ENCODE results near the gene LAMA3.

Gene LAMA3

DNA sequence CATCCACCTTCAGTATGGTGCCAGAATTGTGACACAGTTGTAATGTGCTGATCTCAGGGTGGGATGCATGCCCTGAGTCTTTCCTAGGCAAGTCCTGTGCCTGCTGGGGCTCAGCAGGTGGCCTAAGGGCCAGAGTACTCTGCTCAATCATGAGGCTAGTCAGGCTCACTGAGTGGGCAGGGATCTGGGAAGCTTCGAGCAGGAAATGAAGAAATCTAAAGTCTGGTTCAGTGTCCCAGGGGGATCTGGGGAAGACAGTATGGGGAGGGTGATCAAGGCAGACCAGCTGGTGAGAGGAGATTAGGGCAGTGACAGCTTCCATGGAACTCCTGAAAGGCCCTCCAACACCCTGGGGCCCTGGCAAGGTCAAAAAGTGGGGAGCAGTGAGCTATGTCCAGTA lies 17.7 kb upstream of the LAMA3 start:
- DNase-seq = no peak

DNA sequence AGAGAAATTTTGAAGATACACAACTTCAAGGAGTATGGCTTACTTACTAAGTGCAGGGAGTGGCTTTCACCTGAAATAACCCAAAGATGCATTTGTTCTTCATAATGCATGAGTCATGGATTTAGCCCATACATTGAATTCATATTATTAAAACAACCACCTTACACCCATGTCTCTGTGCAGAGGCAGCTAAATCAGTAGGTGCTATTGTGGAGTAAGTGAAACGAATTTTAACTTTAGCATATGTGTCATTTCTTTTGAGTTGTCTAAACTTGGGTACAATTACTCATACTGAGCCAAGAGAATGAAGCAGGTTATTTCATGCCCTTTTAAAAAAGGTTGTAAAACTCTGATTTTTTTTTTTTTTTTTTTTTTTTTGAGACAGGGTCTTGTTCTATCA lies 15.5 kb upstream of the LAMA3 start:
- DNase-seq = no peak

DNA sequence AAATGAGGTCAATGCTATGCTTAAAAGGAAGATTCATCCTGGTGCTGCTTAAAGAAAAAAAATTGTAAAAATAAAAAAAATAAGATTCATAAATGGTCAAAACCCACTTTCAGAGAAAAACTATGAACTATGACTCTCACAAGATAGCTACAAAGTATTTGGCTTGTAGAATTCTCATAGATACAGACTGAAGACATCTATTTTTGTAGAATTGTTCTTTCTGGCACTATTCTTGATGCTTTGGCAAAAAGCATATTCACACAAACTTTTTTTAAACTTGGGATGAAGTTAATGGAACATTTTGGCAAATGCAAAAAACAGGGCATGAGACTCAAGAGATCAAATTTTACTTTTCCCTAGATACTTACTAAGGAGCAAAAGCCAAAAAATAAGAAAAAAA lies 14.0 kb upstream of the LAMA3 start:
- no peak for DNase-seq

DNA sequence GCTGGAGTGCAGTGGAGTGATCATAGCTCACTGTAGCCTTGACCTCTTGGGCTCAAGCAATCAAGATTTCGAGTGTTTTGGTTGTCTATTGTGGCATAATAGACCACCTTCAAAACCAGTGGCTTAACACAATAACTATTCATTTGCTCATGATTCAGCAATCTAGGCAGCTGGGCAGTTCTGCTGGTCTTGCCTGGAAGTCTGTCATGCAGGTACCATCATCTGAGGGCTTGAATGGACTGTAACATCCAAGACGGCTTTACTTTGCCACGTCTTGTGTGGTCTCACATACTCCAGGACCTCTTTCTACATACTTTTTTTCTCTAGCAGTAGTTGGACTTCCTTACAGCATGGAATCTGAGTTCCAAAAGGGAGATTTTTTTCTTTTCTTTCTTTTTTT lies 13.4 kb upstream of the LAMA3 start:
- DNase-seq = no peak

DNA sequence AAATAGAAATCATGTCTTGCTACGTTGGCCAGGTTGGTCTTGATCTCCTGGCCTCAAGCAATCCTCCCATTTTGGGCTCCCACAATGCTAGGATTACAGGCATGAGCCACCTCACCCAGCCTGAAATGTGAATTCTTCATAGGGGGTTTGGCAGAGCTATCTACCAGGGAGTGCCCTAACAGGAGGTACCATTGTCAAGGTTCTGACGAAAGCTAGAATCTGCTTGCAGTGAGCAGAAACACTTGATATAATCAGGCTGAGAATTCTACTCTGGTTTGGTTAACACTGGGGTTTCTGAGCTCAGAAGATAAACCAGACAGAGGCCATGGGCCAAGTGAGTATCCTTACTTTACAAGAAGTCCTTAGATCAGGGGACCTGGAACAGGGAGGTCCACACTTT lies 7.2 kb upstream of the LAMA3 start:
- DNase-seq = no peak

DNA sequence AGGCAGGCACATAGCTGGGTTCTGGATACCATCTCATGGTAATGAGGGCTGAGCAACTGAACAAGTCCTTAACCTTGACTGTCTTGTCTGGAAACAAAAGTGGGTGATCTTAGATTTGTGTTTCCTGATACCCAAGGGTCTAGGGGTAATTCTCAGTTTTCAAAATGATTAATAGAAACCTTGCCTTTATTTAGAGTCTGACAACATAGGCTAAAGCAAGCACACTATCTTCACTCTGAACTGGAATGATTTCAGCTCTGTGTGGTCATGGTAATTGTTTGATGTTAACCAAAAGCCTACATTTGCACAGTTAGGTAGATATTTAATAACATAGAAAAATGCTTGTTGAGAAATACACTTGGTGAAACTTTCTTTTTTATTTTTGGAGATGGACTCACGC lies 6.8 kb upstream of the LAMA3 start:
- DNase-seq = no peak

DNA sequence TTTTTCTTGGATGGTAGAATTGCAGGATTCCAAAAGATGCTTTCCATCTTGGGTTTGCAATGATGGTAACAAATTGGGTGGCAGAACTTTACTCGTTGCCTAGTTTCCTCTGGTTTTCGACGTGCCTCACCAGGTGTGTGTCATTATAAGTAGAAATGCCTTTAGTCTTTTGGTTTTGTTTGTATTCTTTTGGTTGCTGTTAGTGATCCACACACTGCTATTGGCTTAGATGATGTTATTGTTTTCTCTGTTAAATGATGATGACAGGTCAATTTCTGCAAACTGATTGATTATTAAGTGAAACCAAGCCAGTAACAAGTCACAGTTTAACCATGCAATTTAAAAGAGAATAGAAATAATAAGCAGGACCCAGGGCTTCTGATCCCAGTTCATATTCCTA lies 6.1 kb upstream of the LAMA3 start:
- no peak for DNase-seq

DNA sequence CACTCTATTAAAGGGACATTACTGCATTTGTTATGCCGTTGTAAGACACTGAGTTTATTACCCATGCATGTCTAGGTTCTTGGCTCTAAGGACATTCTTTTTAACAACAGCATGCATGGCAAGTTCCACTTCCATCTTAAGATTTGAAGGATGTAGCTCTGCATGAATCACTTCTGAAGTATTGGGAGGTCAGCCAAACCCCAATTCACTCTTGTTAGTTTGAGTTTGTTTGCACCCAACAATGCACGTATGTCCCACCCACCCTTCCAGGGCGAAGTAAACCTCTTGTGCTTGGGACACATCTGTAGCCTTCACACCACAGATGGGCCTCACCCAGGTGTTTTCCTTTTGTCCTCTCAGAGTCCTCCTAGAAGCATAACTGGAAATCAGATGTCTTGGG lies 5.6 kb upstream of the LAMA3 start:
- DNase-seq = no peak

DNA sequence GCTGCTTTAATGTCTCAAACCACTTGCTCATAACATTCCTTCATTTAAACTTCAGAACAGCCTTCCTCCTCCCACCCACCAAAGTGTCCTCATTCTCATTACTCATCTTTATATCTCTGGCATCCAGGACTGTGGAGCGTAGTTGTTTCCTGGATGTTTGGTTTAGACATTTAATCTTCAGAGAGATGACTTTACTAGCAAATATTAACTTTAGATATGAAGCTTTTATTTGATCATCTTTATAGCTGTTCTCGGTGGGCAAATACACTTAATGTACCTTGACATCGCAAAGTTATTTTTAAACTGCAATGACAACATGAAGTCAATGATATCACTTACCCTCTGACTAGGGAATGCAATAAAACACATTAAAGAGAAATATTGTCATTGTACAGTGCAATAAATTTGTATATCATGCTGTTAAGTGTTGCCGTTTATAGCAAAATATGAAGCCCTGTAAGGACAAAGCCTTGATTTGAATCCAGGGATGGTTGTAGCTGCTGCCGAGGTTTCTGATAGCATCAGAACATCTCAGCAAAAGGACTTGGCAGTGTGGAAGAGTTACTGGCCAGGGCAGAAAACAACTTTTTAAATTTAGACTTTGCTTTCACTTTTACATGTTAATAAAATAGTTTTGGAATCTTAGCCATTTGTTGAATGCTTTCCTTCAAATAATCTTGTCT lies 4.6 kb upstream of the LAMA3 start:
- no peak for DNase-seq

DNA sequence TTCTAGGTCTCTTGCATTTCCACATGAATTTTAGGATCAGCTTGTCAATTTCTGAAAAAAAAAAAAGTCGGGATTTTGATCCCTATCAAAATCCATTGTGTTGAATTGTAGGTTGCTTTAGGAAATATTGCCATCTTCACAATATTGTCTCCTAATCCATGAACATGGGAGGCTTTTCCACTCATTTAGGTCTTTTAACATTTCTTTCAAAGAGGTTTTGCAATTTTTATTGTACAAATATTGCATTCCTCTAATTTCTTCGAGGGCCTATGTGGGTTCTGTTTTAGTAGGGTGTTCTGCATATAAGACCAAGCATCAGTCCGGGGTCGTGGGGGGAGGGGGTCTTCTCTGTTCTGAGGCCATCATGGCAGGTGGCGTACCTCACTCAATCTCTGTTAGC lies 725 bp upstream of the LAMA3 start:
- no peak for DNase-seq

DNA sequence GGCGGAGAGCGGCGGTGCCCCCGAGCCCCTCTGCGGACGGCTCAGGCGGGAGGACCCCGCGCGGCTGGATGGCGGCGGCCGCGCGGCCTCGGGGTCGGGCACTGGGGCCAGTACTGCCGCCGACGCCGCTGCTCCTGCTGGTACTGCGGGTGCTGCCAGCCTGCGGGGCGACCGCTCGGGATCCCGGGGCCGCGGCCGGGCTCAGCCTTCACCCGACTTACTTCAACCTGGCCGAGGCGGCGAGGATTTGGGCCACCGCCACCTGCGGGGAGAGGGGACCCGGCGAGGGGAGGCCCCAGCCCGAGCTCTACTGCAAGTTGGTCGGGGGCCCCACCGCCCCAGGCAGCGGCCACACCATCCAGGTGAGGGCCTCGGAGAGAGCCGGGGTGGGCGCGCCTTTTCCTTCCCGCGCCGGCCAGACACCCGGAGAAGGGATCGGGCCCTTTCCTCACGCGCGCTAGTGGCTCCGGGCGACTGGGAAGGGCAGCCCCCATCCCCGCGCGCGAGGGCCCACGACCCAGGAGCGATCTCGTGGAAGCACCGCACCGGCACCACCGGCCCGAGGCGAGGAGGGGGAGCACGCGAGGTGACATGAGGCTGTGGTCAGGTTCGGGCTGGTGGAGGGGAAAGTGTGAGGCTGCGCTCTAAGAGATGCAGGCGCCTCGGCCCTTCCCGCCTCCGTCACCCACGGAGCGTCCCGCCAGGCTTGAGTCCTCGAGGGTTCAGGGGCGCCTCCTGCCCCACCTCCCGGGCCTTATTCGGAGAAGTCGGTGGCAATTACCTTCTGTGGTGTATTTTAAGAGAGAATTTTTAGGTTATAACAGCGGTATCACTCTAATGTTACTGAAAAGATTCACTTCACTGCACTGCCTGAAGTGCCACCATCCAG lies 607 bp downstream of the LAMA3 start:
- DNase-seq = no peak

DNA sequence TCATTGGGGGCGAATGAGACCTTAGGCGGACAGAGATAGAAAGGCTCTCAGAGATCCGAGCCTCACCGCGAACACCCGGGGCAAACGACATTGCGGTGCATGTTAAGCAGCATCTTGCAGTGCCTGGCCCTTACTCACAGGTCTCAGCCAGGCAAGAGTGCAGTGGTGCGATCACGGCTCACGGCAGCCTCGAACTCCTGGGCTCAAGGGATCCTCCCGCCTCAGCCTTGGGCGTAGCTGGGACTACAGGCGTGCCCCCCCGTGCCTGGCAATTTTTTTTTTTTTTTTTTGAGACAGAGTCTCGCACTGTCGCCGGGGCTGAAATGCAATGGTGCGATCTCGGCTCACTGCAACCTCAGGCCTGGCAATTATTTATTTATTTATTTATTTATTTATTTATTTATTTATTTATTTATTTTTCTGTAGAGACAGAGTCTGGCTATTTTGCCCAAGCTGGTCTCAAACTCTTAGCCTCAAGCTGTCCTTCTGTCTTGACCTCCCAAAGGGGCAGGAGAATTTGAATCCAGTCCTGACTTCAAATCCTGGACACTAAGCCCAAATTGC lies 1.3 kb downstream of the LAMA3 start:
- DNase-seq = no peak

DNA sequence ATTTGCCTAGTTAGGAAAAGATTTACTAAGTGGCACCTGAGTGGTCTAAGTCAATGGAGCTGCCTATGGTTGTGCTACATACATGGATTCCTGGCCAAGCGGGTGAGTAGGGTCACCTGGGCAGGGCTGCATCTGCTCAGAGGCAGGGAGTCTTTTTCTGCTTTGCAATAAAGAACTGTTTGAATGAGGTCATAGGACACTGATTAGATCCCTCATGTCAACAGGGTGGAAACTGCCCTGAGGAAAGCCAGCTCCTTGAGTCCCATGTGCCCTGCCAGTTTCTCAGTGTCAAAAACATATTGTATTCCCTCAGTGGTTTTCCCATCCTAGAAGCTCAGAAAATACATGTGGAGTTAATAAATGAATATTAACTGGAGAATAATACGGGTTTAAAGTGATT lies 4.6 kb downstream of the LAMA3 start:
- DNase-seq = no peak

DNA sequence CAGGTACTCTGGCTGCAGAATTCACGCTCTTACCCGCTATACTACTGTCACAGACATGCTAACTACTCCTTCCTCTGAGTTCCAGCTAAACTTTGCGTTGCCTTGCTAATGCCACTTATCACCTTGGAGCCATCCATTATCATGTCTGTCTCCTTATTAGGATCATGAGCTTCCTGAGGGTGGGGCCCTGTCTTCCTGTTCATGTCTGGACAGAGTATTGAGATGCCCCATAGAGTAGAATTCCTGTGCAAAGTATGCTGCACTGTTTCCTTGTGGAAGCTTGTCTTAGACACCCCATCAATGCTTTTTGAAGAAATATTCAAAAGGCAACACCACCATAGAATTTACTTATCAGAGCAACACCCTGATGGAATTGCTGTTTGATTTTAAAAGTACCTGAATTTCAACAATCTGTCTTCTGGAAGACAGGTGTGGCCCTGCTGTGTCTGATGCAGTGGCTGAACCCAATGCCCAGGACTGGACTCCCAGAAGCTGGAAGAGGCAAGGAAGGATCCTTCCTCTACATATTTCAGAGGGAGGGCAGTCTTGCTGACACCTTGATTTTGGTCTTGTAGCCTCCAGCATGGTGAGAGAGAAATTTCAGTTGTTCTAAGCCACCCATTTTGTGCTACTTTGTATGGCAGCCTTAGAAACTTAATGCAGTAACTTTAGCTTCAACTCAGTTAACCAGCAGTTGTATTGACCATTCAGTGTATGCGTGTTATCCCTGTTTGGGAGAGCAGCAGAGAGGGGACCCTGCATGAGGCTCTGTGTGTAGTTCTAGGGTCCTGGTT lies 5.6 kb downstream of the LAMA3 start:
- DNase-seq = no peak

DNA sequence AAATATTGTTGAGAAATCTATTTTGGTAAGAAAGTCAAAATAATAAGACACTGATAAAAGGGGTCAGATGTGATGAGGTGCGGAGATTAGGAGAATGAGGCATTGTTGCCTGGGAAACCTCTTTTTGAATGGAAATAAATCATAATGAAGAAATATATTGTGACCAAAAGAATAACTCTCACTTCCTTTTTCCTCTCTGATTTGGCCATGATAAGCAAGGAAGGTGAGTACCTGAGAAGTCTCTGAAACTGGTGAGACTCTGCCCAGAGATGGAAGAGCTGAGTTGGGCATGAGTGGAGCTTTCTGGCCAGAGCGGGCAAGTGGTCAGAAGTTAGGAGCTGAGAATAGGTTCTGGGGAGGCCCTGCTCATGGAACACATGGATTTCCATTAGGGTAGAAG lies 11.8 kb downstream of the LAMA3 start:
- no peak for DNase-seq

DNA sequence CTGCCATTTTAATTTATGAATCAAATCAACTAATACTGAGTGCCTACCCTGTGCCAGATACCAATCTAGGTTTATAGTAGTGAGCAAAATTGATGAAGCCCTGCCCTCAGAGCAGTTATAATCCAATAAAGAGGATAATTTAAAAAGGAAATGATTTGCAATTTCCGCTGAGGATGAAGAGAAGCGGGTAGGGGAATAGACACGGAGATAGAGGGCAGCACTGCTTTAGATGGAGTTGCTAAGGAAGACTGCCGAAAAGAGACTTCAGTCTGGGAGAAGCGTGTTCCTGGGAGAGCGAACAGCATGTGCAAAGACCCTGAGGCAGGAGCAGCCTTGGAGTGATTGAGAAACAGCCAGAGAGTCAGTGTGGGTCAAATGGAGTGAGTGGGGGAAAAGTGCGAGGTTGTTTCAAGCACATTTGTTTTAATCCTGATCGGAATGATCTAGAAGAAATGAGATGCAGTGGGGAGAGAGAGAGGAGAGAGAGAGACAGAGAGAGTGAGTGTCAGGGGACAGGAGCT lies 12.4 kb downstream of the LAMA3 start:
- DNase-seq = no peak

DNA sequence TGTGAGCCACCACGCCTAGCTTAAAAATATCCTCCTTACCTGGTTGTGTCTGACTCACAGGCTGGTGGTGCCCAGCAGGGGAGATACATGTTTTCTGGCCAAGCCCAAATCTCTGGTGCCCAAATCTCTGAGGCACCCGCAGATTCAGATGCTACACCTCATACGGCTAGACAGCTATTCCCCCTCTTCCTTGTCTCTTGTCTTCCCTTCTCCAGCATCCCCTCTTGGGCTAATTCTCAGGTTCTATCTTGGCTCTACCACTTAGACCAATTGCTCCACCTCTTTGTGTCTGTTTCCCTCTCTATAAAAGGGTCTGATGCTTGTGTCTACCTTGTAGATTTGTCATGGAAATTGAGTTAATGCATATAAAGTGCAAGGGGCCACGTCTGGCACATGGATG lies 13.4 kb downstream of the LAMA3 start:
- no peak for DNase-seq

DNA sequence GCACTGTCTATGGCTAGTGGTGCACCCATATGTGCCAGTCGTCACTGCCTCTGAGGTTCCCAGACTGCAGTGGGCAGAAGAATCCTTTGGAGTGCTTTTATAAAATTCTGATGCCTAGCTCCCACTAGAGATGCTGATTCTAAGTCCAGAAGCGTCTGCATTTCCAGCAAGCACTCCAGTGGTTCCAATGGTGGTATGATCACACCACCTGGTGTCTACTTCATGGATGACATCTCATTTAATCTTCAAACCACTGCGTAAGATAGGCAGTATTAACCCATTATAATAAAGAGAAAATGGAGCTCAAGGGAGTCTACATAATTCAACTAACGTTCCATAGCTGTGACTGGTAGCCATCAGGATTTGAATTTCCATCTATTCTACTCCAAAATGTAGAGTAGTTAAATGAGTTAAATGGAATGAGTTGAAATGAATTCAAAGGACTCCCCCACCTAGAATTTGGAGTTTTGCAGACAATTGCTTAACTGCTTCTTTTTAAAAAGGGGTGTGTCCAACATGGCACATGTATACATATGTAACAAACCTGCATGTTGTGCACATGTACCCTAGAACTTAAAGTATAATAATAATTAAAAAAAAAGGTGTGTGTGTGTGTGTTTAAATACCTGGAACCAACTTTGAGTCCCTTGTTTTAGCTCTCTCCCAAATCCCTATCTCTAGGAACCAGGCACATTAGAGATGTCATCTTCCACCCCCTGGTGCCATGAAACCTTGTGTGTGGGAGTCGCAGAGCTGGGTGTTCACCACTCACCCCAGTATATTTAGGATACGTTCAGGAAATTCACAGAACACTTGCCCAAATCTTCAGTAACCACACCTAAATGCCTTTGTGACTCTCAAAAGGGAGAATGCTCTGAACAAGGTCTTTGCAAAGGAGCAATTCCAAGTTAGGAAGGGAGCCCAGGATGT lies 14.1 kb downstream of the LAMA3 start:
- no peak for DNase-seq

DNA sequence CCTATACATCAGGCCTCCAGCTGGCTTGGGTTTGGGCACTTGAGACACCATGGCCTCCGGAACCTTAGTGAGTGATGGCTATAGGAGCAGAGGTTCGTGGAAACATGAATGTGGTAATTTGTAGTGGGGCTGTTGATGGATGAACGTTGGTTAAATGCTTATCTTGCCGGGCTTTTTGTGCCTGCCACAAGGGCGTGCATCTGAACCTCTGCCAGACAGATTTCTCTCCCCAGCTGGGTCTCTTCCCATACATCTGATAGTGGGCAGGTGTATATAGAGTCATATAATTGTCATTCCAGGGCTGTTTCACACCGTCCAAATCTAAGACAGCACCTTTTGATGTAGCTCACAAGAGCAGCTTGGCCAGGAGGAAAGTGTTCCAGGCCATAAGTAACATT lies 14.7 kb downstream of the LAMA3 start:
- DNase-seq = no peak

DNA sequence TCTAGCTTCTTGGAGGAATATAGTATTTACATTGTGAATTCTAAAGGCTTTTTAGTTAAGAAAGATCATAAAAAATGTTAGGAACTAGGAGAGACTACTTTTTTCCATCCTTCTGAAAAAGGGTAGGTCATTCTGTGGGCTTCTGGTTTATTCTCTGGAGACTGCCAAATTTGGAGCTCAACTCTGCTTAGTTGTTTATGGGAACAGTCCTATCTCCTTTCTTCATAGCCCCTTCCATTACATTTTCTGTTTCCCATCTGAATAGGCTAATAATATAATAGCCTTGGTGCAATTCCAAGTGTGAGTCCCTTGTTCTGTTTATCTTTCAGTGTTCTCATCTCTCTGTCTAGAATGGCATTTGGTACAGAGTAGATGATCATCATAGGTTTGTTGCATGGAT lies 15.6 kb downstream of the LAMA3 start:
- no peak for DNase-seq

DNA sequence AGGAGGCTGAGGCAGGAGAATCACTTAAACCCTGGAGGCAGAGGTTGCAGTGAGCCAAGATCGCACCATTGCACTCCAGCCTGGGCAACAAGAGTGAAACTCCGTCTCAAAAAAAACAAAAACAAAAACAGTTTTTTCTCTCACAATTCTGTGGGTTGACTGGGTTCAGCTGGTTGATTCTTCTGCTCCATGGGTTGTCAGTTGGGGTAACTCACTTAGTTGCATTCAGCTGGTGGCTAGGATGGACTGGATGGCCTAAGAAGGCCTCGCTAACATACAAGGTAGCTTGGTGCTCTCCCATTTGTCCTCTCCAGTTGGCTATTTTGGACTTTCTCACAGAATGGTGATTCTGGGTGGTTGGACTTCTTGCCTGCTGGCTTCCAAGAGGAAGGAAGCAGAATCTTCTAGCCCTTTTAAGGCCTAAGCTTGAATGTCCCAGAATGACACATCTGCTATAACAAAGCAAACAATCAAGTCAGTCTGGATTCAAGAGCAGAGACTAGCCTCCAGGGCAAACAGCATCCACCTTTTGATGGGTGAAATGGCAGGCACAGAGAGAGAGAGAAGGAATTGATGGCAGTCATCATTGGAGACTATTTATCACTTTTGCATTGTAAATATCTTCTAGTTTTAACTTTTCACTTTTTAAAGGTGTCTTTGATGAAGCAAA lies 17.9 kb downstream of the LAMA3 start:
- no peak for DNase-seq

Measured in NCI-H1694 treated with DMSO at 0.1 percent for 48 hours (cell line).